HG02642 (cell line): ENCODE data around the gene SLC9B1.

ENCODE experiments used
- ATAC-seq: cut with Tn5 transposase; IDR thresholded peaks from one replicate; pipeline ENCODE4 v1.9.1; 2021; ENCODE audit warnings: mild to moderate bottlenecking; ENCODE audit not compliant: unreplicated experiment, poor library complexity

SLC9B1 gene, protein sequence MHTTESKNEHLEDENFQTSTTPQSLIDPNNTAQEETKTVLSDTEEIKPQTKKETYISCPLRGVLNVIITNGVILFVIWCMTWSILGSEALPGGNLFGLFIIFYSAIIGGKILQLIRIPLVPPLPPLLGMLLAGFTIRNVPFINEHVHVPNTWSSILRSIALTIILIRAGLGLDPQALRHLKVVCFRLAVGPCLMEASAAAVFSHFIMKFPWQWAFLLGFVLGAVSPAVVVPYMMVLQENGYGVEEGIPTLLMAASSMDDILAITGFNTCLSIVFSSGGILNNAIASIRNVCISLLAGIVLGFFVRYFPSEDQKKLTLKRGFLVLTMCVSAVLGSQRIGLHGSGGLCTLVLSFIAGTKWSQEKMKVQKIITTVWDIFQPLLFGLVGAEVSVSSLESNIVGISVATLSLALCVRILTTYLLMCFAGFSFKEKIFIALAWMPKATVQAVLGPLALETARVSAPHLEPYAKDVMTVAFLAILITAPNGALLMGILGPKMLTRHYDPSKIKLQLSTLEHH

DNA sequence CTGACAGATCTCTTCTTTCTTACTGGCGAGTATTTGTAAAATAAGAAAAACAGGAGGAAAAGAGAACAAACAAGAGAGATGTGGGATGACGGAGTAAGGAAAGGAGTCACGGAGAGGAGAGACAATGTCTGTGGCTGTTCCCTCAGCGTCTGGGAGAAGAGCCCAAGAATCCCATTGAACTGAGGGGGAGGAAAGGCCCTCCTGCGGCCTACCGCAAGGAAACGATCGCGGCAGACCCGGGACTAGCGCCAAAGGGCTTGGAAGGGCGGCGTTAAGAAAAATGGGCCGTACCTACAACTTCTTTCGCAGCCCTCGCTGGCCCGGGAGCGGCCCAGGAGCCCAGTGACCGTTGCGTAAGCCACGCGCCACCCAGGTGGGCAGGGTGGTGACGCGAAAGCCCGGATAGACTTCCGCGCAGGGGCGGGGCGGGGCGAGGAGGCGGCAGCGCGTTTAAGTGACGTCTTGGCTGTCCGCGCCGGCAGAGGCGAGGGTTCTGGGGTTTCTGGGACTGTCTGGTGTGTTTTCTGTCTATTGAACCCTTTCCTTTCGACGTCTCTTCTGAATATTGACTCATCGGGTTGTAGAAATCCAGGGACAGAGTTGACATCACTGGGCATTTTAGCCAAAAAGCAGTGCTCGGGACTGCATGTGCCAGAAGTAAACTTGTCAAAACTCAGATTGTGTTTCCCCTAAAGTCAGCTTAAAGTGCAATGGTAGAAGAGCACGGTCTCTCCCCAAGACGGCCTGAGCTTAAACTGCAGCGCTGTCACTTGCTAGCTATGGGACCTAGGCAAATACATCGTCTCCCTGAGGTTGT is at the start of gene SLC9B1:
Gene SLC9B1 (minus strand): TSS at position 398 of the 817 bp plus-strand sequence. CDS start 27,994 bp downstream, outside the sequence.
- ATAC-seq, result peak; percentile 99

DNA sequence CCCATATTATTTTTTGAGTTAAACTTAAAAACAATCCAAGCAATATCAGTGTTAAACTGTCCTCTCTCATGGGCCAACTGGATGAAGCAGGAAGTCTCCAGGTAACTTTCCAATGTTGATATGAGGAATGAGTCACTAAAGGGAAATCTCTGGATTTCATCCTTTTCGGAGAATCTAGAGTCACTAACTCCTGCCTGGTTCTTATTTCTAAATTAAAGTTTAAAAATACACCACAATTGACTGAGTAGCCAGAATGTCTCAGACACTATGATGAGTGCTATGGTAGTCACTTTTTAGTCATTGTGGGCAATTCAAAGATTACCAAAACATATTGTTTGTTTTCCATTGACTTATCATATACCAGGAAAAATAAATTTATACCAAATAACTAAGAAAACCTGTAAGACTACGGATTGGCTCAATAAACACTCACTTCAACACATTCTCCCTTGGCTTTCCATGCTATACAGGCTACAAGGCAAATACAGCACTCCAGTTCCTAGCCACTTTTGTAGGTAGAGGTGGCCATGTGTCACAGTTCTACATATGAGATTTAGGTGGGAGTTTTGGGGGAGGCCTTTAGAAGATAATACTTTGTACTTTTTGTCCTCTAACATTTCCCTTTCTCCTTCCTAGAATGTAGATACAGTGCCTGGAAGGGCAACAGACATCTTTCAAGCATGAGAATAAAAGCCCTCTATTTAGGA is 48.5 kb upstream of the SLC9B1 start:
- ATAC-seq, result no peak

DNA sequence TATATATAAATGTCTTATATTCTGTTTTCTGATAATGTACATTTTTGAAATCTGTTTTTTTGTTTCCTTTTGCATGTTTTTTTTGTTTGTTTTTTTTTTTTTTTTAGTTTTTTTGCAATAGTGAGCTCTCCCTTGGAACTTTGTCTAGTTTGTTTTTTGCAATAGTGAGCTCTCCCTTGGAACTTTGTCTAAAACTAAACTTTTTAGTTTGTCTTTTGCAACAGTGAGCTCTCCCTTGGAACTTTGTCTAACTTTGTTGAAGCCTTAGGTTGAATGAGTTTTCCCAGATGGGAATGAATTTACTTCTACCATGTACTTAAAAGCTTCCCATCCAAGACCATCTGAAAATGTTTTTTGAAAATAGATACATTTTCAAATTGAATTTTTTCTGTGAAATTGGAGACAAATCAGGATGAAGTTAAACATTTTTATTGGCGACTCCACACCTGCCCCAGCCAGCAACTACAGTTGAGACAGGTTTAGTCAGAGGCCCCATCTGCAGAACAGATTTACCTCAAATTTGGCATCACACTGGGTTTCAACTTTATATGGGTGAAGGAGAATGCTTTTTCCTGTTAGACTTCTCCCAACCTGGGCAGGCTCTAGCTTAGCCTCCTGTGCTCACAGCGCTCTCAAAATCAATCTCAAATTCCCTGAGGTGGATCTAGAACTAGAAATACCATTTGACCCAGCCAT is 41.1 kb upstream of the SLC9B1 start:
- no peak for ATAC-seq

DNA sequence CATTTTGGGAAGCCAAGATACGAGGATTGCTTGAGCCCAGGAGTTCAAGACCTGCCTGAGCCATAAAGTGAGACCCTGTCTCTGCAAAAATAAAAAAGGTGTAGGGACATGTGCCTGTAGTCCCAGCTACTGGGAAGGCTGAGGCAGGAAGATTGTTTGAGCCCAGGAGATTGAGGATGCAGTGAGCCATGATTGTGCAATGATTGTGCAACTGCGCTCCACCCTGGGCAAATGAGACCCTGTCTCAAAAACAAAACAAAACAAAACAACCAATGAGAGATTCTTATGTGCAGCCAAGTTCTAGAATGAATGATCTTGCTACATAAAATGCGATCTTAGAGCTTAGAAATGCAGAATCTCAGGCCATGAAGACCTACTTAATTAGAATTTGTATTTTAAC is 34.5 kb upstream of the SLC9B1 start:
- no peak for ATAC-seq

DNA sequence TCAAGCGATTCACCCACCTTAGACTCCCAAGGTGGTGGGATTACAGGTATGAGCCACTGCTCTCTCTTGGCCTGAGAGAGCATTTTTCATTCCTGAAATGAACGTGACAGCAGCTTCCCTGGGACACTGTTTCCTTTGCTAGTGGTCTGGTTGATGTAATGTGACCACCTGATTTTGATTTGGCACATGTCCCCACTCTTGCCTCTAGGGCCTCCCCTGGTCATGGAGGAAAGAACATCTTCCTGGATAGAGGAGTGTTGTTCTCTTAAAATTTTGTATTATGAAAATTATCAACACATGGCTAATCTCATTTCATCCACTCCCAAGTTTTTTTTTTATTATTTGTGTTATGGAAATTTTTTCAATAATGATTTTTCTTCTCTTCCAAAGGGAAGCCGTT is 33.3 kb upstream of the SLC9B1 start:
- ATAC-seq, result no peak

DNA sequence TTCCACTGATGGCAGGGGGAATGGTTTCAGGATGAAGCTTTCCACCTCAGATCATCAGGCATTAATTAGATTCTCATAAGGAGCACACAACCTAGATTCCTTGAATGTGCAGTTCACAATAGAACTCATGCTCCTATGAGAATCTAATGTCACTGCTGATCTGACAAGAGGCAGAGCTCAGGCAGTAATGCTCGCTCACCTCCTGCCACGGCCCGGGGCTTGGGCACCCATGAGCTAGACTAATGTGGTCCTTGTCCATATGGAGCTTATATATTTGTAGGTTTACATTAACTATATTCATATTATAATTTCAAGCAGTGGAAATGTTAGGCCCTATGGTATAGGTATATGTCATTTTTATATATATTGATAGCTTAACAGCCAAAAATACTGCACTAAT is 32.6 kb upstream of the SLC9B1 start:
- ATAC-seq, result no peak

DNA sequence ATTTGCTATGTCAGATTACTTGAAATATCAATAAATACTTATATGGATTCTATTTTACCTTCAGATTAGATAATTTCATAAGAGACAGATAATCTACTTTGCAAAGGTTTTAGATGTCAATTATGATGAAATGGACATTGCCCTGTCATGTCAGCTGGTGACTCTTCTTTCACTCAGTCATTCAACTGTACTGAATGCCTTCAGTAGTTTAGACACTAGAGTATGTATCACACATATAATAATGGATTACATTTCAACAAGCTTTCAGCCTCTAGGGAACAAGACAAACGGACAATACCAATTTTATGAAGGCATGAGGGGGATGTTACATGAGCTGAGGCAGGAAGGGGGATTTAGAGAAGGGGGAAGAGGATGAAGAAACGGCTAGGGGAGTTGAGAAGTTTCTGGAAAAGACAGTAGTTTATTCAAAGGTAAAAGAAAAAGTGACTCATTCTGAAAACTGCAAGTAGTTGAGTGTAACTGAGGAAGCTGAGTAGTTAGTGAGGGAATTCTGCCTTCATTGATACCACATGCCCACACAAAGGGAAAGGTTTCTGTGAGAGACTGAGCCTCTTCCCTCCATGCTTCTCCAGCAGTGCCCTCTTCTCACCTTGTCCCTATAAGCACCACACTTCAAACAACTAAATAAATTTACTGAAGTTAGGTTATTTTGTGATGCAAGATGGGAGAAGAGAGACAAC is 31.4 kb upstream of the SLC9B1 start:
- no peak for ATAC-seq

DNA sequence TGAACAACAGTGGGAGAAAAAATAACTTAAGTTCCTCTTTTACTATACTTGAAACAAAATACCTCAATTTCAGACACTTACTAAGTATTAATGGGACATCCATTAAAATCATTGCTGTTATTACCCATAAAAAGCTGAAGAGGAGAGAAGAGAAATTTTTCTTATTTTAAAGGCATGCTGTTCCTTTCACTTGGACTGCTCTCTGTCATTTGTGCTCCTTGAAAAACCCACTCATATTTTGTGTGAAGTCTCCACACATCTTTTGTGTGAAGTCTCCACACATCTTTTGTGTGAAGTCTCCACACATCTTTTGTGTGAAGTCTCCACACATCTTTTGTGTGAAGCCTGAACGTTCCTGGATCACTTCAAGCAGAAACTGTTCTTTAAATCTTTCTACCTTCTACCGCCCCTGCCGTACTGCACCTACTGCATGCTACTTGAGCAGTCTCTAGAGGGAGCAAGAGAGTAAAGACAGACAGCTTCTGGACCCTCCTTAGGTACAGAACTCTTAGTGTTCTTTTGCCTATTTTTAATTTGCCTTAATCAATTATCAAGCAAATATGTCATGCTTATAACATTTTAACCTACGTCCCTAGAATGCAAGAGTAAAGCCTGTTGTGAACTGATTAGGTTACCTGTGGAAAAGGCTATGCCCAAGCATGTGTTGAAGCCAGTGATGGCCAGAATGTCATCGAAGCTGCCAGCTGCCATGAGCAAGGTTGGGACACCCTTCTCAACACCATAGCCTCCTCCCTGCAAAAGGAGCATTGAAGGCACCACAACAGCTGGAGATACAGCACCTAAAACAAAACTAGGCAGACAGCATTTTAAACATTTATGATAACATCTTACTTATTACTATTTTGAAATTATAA is 27.1 kb upstream of the SLC9B1 start:
- peak; percentile 88 for ATAC-seq

DNA sequence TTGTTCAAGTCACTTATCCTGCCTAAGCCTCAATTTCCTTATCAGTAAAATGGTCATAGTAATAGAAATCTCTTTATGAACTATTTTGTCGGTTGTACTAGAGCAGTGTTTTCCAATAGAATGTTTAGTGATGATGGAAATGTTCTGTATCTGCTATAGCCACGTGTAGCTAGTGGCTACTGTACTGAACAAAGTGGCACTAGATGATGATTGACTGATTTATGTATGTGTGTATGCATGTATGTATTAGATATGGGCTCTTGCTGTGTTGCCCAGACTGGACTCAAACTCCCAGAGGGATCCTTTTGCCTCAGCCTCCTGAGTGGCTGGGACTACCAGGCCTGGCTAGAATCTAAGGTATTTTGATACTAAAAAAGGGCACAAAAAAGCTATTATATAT is 24.7 kb upstream of the SLC9B1 start:
- no peak for ATAC-seq

DNA sequence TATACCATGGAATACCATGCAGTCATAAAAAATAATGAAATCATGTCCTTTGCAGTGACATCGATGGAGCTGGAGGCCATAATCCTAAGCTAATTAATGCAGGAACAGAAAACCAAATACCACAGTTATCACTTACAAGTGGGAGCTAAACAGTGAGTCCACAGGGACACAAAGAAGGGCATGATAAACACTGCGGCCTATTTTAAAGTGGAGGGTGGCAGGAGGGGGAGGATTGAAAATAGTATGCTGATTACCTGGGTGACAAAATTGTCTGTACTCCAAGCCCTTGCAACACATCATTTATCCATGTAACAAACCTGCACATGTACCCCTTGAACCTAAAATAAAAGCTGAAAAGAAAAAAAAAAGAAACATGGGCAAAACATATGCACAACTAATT is 16.7 kb upstream of the SLC9B1 start:
- ATAC-seq, result no peak

DNA sequence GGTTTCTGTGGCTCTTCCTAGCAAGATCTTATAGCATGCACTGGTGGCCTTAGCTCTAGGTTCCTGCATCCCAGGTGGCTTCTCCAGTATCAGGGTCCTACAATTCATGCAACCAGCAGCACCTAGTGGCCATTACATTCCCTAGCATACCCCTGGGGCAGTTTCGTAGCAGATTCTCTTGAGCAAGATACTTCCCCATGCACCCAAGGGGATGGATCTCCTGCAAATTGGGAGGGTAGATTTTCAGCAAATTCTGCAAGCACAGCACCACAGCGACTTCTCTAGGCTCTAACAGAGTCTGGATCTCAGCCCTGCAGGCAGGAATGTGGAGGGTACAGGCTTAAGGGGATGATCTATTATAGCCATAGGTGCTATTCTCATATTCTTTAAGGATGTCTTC is 13.1 kb upstream of the SLC9B1 start:
- ATAC-seq, result peak; percentile 71

DNA sequence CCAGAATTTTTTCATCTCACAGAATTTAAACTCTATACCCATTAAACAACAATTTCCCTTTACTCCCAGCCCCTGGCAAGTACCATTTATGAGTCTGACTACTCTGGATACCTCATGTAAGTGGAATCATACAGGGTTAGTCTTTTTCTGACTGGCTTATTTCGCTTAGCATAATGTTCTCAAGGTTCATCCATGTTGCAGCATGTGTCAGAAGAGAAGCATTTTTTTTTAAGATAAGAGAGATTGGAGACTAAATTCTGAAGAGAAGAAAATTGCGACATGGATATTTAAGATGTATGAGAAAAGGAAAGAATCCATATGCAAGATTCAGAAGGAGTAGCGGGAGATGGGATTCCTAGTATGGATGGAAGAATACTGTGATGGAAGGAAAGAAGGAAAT is 11.3 kb upstream of the SLC9B1 start:
- no peak for ATAC-seq

DNA sequence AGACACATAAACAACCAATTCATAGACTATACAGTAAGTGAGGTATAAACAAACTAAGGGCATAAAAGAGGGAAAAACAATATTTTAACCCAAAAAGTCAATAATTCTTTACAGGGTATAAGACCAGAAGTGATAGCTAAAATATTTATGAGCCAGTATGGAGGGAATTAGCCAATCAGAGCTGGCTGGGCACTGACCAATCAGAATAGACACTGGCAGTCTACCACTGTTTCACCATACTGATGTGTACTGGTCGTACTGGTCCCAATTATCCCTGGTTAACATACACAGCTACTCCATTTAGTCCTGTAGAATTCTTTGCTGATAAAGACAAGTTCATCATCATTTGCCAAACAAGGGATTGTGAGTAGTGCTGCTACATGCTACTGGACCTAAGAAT is 9.8 kb upstream of the SLC9B1 start:
- no peak for ATAC-seq

DNA sequence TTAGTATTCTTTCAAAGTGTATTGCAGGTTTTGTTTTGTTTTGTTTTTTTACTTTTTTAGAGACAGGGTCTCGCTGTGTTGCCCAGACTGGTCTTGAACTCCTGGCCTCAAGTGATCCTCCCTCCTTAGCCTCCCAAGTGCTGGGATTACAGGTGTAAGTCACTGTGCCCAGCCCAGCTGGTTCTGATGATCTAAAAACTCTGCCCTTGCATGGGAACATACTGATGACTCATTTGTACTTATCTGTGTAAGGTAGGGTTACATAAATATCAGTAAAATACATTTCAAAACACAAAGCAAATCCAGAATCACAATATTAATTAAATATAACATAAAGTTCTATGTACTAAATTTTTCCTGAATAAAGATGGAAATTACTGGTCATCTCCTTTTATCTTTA is 7.4 kb upstream of the SLC9B1 start:
- ATAC-seq, result no peak

DNA sequence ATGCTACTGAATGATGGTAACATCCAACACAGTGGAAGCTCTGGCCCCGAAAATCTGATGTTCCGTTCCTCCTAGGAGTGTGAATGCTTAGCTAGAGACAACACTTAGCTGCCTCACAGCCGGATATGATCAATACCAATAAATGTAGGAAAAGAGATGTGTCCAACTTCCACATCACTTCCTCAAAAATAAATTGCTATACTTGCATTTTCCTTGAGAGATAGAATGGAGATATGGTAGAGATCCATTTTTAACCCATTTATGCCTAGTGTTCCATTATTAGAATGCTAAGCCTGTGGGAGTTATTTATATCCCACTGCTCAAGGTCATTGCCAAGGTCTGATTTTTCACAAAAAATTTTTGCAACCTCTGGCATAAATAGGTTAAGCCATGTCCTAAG is 5.5 kb upstream of the SLC9B1 start:
- no peak for ATAC-seq

DNA sequence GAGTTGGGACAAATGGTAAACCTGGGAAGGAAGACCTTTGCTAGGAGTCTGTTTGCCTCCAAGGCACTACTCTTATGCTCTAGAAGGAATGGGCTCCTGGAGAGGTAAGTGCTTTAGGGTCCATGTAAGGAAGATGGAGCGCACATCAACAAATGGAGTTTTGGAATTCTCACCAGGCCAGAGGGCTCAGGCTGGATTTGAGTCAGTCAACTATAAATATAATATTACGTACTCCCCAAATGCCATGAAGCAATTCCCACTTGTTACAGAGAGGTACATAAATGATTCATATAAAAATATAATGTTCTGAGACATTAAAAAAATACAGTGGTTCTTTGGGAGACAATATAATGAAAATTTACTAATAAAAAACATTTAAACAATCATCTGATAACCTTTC is 1.6 kb upstream of the SLC9B1 start:
- ATAC-seq, result no peak

DNA sequence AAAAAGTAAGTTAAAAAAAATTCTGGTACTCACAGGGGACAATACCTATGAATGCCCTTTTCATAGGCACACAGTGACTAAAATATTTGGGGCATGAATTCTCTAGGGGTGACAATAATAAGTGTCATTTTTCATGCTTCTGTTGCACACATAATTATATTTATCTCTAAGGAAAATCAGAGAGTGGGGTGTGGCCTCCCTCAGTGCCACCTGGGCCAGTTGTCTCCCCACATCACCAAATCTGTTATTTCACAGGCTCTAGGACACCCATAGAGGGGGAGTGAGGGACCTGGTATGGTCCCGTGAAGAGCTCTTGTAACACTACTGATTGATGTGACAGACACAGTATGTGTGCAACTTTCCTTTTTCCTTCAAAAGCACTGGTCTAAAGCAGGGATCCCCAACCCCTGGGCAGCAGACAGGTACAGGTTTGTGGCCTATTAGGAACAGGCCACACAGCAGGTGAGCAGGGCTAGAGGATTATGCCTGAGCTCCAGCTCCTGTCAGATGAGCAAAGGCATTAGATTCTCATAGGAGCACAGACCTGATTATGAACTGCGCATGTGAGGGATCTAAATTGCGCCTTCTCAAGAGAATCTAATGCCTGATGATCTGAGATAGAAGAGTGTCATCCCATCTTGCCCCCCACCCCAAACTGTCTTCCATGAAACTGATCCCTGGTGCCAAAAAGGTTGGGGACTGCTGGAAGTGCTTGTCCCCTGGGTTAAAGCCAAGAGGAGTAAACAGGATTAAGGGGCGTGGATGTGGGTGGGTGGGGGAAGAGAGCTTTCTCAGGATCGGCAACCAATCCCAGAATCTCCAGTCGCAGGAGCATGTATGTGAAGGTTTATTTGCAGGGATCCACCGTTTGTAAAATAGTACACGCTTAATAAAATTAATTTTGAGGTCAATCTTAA is 856 bp downstream of the SLC9B1 start:
- ATAC-seq, result no peak

DNA sequence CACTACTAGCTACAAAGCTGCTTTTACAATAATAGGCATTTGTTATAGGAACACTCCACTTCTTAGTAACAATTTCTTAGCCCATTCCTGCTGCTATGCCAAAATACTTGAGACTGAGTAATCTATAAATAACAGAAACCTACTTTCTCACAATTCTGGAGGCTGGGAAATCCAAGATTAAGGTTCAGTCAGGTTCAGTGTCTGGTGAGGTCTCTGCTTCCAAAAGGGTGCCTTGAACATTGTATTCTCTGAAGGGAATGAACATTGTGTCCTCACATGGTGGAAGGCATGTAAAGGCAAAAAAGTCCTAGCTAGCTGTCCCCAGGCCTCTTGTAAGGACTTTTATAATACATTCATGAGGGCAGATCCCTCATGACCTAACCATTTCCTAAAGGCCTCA is 7.0 kb downstream of the SLC9B1 start:
- no peak for ATAC-seq
